Central memory CD8-positive, alpha-beta T cell (primary cell): ENCODE data around the gene VAMP3.
A peak's percentile ranks its signal among the peaks of the same experiment; 100 is the strongest.

Experiments used
- ATAC-seq: fragments of 150-1000 bp; cut with Tn5 transposase; replicated peaks from 2 replicates; pipeline ENCODE4 v1.10.0; 2022; ENCODE audit warnings: mild to moderate bottlenecking, moderate FRiP score, moderate number of reproducible peaks; ENCODE audit not compliant: poor library complexity, severe bottlenecking; ENCODE audit errors: extremely low read depth
- DNase-seq, 2 donors: peaks; one replicate each; pipeline ENCODE4 v3.0.0; 2021; ENCODE audit warnings: low spot score in 2 of 2
- H3K27ac Mint-ChIP-seq: one replicate; pipeline ENCODE4 v1.8.0; 2022; ENCODE audit warnings: low read depth, mild to moderate bottlenecking, moderate library complexity, mixed read lengths
- H3K27me3 Mint-ChIP-seq: one replicate; pipeline ENCODE4 v1.8.0; 2022; ENCODE audit warnings: mixed read lengths
- H3K36me3 Mint-ChIP-seq: one replicate; pipeline ENCODE4 v1.8.0; 2022; ENCODE audit warnings: mild to moderate bottlenecking, moderate library complexity, mixed read lengths; ENCODE audit not compliant: insufficient read depth
- H3K4me1 Mint-ChIP-seq: one replicate; pipeline ENCODE4 v1.8.0; 2022; ENCODE audit warnings: mixed read lengths
- H3K4me3 Mint-ChIP-seq: one replicate; pipeline ENCODE4 v1.8.0; 2022; ENCODE audit warnings: mild to moderate bottlenecking, moderate library complexity, mixed read lengths
- H3K9me3 Mint-ChIP-seq: one replicate; pipeline ENCODE4 v1.8.0; 2022; ENCODE audit warnings: mixed read lengths

Gene VAMP3, protein sequence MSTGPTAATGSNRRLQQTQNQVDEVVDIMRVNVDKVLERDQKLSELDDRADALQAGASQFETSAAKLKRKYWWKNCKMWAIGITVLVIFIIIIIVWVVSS

GRCh38 chr1:7770997-7771822 lies at the start of gene VAMP3:
Gene VAMP3, plus strand, starts transcription at chr1:7771296. Its CDS starts 88 bp downstream, at chr1:7771384.
- peaks cover 18% of the 10 kb centered on the region for H3K4me1 Mint-ChIP-seq
- H3K27ac Mint-ChIP-seq, result peak within 1 kb of the TSS; percentile 98
- peaks cover 4% of the 10 kb centered on the region for H3K27me3 Mint-ChIP-seq
- no peaks in the 10 kb centered on the region for H3K9me3 Mint-ChIP-seq
- peak within 1 kb of the TSS; percentile 90 for H3K4me3 Mint-ChIP-seq
- H3K36me3 Mint-ChIP-seq, result peaks cover 13% of the 10 kb centered on the region
- ATAC-seq (peak; percentile 92), DNase-seq (peak; percentile 66 to 73)

- ATAC-seq (no peak), DNase-seq (no peak)
- no peaks in the 10 kb centered on the region for H3K4me1 Mint-ChIP-seq
- no peaks in the 10 kb centered on the region for H3K9me3 Mint-ChIP-seq
- no peak overlapping the region for H3K4me3 Mint-ChIP-seq
- no peaks in the 10 kb centered on the region for H3K36me3 Mint-ChIP-seq
- peaks cover 57% of the 10 kb centered on the region for H3K27me3 Mint-ChIP-seq
- H3K27ac Mint-ChIP-seq, result no peak overlapping the region
Measured at GRCh38 chr1:7721940-7722669, 49.0 kb upstream of the VAMP3 start.

GRCh38 chr1:7722670-7723012 lies 48.5 kb upstream of the VAMP3 start:
- H3K9me3 Mint-ChIP-seq, result no peaks in the 10 kb centered on the region
- no peak overlapping the region for H3K4me3 Mint-ChIP-seq
- ATAC-seq, result no peak
- H3K4me1 Mint-ChIP-seq, result no peaks in the 10 kb centered on the region
- no peak for DNase-seq
- no peak overlapping the region for H3K27ac Mint-ChIP-seq
- H3K27me3 Mint-ChIP-seq, result peaks cover 54% of the 10 kb centered on the region
- no peaks in the 10 kb centered on the region for H3K36me3 Mint-ChIP-seq

DNA sequence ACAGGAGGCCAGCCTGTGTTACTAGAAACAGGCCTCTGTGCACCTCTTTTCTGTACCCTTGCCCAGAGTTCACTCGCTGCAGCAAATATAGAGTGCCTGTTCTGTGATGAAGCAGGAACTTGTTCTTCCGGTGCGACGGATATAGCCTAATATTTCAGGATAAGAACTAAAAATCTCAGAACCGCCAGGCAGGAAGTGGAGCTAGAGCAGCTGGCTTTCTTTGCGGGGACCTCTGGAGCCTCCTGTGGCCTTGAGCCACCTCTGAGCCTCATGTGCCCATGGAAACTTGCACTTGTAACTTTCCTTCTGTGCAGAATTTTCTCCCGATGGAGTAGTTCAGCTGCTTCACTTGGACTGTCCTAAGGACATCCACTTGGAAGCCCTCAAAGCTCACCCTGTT lies 44.5 kb upstream of the VAMP3 start:
- H3K36me3 Mint-ChIP-seq, result no peaks in the 10 kb centered on the region
- H3K27ac Mint-ChIP-seq, result no peak overlapping the region
- no peaks in the 10 kb centered on the region for H3K9me3 Mint-ChIP-seq
- H3K4me3 Mint-ChIP-seq, result no peak overlapping the region
- H3K4me1 Mint-ChIP-seq, result no peaks in the 10 kb centered on the region
- peaks cover 60% of the 10 kb centered on the region for H3K27me3 Mint-ChIP-seq
- DNase-seq (no peak), ATAC-seq (no peak)

- H3K4me3 Mint-ChIP-seq, result no peak overlapping the region
- H3K4me1 Mint-ChIP-seq, result no peaks in the 10 kb centered on the region
- ATAC-seq (no peak), DNase-seq (no peak)
- no peaks in the 10 kb centered on the region for H3K9me3 Mint-ChIP-seq
- no peaks in the 10 kb centered on the region for H3K36me3 Mint-ChIP-seq
- no peak overlapping the region for H3K27ac Mint-ChIP-seq
- peaks cover 69% of the 10 kb centered on the region for H3K27me3 Mint-ChIP-seq
Measured at GRCh38 chr1:7727809-7728471, 43.2 kb upstream of the VAMP3 start.

DNA sequence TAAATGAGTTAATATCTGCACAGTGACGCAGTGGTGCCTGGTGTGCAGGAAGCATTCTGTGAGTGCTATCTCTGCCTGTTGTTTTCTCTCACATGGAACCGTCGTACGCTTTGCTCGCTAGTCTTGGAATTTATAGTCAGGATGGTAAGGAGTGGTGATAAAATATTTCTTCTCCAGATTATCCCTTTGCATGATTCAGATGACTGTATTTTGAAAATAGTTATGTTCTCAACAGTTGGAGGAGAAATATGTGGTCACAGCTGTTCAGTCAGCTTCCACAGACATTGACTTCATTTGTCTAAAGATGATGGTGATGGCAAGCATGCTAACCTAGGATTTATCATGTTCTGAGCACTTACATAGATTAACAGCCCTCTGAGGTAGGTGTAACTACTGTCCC lies 41.3 kb upstream of the VAMP3 start:
- no peak for ATAC-seq
- Mint-ChIP-seq H3K9me3 (no peaks in the 10 kb centered on the region), H3K4me1 (no peaks in the 10 kb centered on the region), H3K4me3 (no peak overlapping the region), H3K36me3 (no peaks in the 10 kb centered on the region), H3K27ac (no peak overlapping the region), H3K27me3 (peaks cover 71% of the 10 kb centered on the region)
- DNase-seq, result no peak

- H3K36me3 Mint-ChIP-seq, result no peaks in the 10 kb centered on the region
- H3K27me3 Mint-ChIP-seq, result peaks cover 81% of the 10 kb centered on the region
- H3K27ac Mint-ChIP-seq, result no peak overlapping the region
- no peaks in the 10 kb centered on the region for H3K4me1 Mint-ChIP-seq
- no peak overlapping the region for H3K4me3 Mint-ChIP-seq
- DNase-seq (no peak), ATAC-seq (no peak)
- H3K9me3 Mint-ChIP-seq, result no peaks in the 10 kb centered on the region
Measured at GRCh38 chr1:7732331-7732730, 38.8 kb upstream of the VAMP3 start.

DNA sequence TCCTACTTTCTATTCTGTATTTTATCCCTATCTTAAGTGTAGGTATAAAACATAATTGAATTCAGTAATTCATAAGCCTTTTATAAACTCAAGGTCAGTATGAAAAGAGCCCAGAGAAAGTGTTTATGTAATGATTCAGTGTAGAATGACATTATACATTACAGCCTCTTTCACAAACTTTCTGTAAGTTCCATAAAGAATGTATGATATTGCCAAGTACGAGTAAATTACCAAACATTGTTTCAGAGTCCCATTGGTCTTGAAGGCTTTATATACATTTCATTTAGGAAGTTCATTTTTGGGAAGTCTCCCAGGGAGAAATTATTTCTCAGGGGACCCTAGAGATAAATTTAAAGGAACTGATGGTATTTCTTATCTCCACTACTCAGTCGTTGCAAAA lies 37.8 kb upstream of the VAMP3 start:
- H3K36me3 Mint-ChIP-seq, result no peaks in the 10 kb centered on the region
- no peaks in the 10 kb centered on the region for H3K4me1 Mint-ChIP-seq
- peaks cover 86% of the 10 kb centered on the region for H3K27me3 Mint-ChIP-seq
- no peaks in the 10 kb centered on the region for H3K9me3 Mint-ChIP-seq
- H3K4me3 Mint-ChIP-seq, result no peak overlapping the region
- no peak for ATAC-seq
- DNase-seq, result no peak
- no peak overlapping the region for H3K27ac Mint-ChIP-seq

GRCh38 chr1:7738044-7738443 lies 33.1 kb upstream of the VAMP3 start:
- Mint-ChIP-seq H3K27me3 (peaks cover 67% of the 10 kb centered on the region), H3K36me3 (no peaks in the 10 kb centered on the region), H3K27ac (no peak overlapping the region), H3K4me3 (no peak overlapping the region), H3K4me1 (no peaks in the 10 kb centered on the region), H3K9me3 (no peaks in the 10 kb centered on the region)
- DNase-seq (no peak), ATAC-seq (no peak)

DNA sequence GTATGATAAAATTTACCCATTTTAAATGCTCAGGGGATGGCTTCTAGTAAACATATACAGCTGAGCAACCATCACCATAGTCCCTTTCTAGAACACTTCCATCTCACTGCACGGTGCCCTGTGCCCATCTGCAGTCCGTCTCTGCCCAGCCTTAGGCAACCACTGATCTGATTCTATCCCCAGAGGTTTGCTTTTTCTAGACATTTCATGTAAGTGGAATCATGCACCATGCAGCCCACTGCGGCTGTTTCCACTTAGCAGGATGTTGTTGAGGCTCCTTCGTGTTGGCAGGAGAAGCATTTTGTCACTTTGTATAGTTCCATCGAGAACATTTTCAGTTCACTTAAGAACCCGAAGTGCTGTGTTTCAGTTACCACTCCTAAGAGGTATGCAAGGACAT lies 27.8 kb upstream of the VAMP3 start:
- ATAC-seq, result no peak
- no peak for DNase-seq
- Mint-ChIP-seq H3K4me3 (no peak overlapping the region), H3K4me1 (no peaks in the 10 kb centered on the region), H3K36me3 (peaks cover 1% of the 10 kb centered on the region), H3K27ac (no peak overlapping the region), H3K9me3 (no peaks in the 10 kb centered on the region), H3K27me3 (peaks cover 42% of the 10 kb centered on the region)

- ATAC-seq, result no peak
- no peak overlapping the region for H3K4me3 Mint-ChIP-seq
Measured at GRCh38 chr1:7744882-7745281, 26.2 kb upstream of the VAMP3 start.

DNA sequence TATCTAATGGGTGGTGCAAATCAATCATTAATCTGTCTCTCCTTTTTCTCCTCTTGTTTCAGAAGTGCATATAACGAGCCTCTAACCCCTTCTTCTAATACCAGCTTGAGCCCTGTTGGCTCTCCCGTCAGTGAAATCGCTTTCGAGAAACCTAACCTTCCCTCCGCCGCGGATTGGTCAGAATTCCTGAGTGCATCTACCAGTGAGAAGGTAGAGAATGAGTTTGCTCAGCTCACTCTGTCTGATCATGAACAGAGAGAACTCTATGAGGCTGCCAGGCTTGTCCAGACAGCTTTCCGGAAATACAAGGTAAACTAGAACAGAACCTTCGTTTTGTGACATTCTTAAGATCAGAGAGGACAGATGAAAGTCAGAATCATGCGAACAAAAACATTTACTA lies 25.3 kb upstream of the VAMP3 start:
- Mint-ChIP-seq H3K9me3 (no peaks in the 10 kb centered on the region), H3K4me1 (no peaks in the 10 kb centered on the region), H3K36me3 (peaks cover 1% of the 10 kb centered on the region), H3K4me3 (no peak overlapping the region), H3K27ac (no peak overlapping the region), H3K27me3 (peaks cover 32% of the 10 kb centered on the region)
- ATAC-seq, result no peak
- DNase-seq, result no peak

More at GRCh38 chr1:7744882-7745281, 26.2 kb upstream of the VAMP3 start:
- peaks cover 1% of the 10 kb centered on the region for H3K36me3 Mint-ChIP-seq
- no peak for DNase-seq
- H3K4me1 Mint-ChIP-seq, result no peaks in the 10 kb centered on the region
- H3K27me3 Mint-ChIP-seq, result peaks cover 28% of the 10 kb centered on the region
- no peak overlapping the region for H3K27ac Mint-ChIP-seq
- H3K9me3 Mint-ChIP-seq, result no peaks in the 10 kb centered on the region
